ENCODE measurements around the gene ARID3B.
"Not testable (repeated sequence)": the region's sequence is repeated elsewhere in the genome, so short reads cannot be mapped to it uniquely, and the experiment has no call there.

The ARID3B gene

GRCh38 chr15:74627766-74628165, 86.7 kb downstream of the ARID3B start:
- peaks cover 79% of the 10 kb centered on the region for H3K36me3 ChIP-seq (ENCODE audit: control insufficient read depth, insufficient read depth, low read length)
- no peaks in the 10 kb centered on the region for H3K4me1 ChIP-seq (ENCODE audit: control insufficient read depth, insufficient read depth, low read length)
- H3K9ac ChIP-seq (ENCODE audit: low read depth, low read length) = no peak overlapping the region
- no peaks in the 10 kb centered on the region for H3K27me3 ChIP-seq (ENCODE audit: control insufficient read depth, insufficient read depth, low read length)
- H3K9me3 ChIP-seq (ENCODE audit: control insufficient read depth, insufficient read depth, low read length) = no peaks in the 10 kb centered on the region
- H3K4me3 ChIP-seq (ENCODE audit: low read depth, low read length) = no peak overlapping the region

DNA sequence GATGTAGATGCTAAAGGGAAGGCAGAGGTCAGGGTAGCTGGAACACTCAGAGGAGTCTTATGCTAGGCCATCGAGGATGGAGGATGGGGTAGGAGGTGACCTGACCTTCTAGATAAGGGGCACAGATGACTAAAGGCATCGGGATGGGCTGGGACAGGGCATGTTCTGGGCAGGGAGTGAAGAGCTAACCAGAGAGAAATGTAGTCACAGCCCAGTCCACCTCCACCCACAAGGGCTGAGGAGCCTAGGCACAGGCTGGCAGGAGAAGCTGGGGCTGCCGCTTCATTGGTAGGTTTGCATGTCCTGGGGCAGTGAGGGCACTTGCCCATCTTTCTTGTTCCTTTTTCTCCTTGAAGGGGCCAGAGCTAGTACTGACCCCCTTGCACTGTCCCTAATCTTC, 87.2 kb downstream of the ARID3B start:
- H3K9ac ChIP-seq (ENCODE audit: low read depth, low read length) = no peak overlapping the region
- H3K4me1 ChIP-seq (ENCODE audit: control insufficient read depth, insufficient read depth, low read length) = no peaks in the 10 kb centered on the region
- peaks cover 78% of the 10 kb centered on the region for H3K36me3 ChIP-seq (ENCODE audit: control insufficient read depth, insufficient read depth, low read length)
- no peaks in the 10 kb centered on the region for H3K9me3 ChIP-seq (ENCODE audit: control insufficient read depth, insufficient read depth, low read length)
- no peak overlapping the region for H3K4me3 ChIP-seq (ENCODE audit: low read depth, low read length)
- H3K27me3 ChIP-seq (ENCODE audit: control insufficient read depth, insufficient read depth, low read length) = no peaks in the 10 kb centered on the region

GRCh38 chr15:74628949-74629348, 87.9 kb downstream of the ARID3B start:
- H3K36me3 ChIP-seq (ENCODE audit: control insufficient read depth, insufficient read depth, low read length) = peaks cover 72% of the 10 kb centered on the region
- no peaks in the 10 kb centered on the region for H3K27me3 ChIP-seq (ENCODE audit: control insufficient read depth, insufficient read depth, low read length)
- H3K4me1 ChIP-seq (ENCODE audit: control insufficient read depth, insufficient read depth, low read length) = no peaks in the 10 kb centered on the region
- H3K4me3 ChIP-seq (ENCODE audit: low read depth, low read length) = no peak overlapping the region
- H3K9ac ChIP-seq (ENCODE audit: low read depth, low read length) = no peak overlapping the region
- H3K9me3 ChIP-seq (ENCODE audit: control insufficient read depth, insufficient read depth, low read length) = no peaks in the 10 kb centered on the region

DNA sequence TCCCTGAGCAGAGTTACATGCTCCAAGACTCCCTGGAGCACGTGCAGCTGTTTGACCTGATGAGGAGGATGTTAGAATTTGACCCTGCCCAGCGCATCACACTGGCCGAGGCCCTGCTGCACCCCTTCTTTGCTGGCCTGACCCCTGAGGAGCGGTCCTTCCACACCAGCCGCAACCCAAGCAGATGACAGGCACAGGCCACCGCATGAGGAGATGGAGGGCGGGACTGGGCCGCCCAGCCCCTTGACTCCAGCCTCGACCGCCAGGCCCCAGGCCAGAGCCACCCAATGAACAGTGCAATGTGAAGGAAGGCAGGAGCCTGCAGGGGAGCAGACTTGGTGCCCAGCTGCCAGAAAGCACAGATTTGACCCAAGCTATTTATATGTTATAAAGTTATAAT, 88.7 kb downstream of the ARID3B start:
- H3K9me3 ChIP-seq (ENCODE audit: control insufficient read depth, insufficient read depth, low read length); H3K9ac ChIP-seq (ENCODE audit: low read depth, low read length); H3K4me3 ChIP-seq (ENCODE audit: low read depth, low read length); H3K4me1 ChIP-seq (ENCODE audit: control insufficient read depth, insufficient read depth, low read length); H3K27me3 ChIP-seq (ENCODE audit: control insufficient read depth, insufficient read depth, low read length): not testable (repeated sequence)
- H3K36me3 ChIP-seq (ENCODE audit: control insufficient read depth, insufficient read depth, low read length) = peaks cover 68% of the 10 kb centered on the region

DNA sequence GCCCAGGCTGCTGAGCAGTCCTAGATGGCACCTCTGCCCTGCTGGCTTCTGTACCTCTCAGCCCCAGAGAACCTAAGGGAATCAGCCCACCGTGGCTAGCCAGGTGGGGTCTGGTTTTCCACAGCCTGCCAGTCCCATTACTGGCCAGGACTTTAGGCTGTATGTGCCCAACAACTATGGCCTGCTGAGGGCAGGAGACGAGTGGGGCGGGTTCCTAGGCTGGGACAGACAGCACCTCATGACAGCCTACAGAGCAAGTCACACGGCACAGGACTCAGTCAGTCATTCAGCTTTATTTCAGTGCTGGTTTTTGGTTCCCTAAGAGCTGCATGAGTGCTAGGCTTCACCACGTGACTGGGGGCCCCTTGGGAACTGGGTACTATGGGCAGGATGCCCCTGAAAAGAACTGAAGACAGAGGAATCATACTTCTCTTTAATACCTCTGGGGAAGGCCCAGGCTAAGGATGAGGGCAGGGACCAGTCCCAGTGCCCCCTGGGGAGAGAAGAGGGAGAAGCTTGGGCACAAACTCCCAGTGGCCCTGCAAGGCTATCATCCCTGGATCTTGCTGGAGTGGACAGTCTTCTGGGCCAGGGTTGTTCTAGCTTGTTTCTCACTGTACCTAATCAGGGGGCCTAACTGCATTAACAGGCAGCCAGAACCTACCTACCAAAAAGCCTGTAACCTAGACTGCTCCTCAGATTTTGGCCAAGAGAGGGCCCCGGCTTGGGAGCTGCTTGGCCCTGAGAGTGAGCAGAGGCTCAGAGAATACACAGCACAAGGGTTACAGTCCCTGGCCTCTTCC, 89.5 kb downstream of the ARID3B start:
- Histone ChIP-seq H3K4me1 (ENCODE audit: control insufficient read depth, insufficient read depth, low read length) (no peaks in the 10 kb centered on the region), H3K4me3 (ENCODE audit: low read depth, low read length) (no peak overlapping the region), H3K9me3 (ENCODE audit: control insufficient read depth, insufficient read depth, low read length) (no peaks in the 10 kb centered on the region), H3K27me3 (ENCODE audit: control insufficient read depth, insufficient read depth, low read length) (no peaks in the 10 kb centered on the region), H3K9ac (ENCODE audit: low read depth, low read length) (no peak overlapping the region), H3K36me3 (ENCODE audit: control insufficient read depth, insufficient read depth, low read length) (peaks cover 65% of the 10 kb centered on the region)

DNA sequence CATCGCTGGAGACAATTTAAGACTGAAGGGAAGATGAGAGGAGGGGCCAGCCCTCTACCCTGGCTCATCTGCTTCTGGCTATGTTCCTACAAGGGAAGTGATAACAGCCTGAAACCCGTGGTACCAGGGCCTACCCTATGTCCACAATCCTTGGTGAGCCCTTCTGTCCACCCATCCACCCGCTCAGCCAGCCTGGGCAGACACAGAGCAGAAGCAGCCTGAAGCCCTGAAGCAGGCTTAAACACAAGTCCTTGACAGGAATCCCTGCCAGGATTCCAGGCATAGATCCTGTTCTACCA, 90.0 kb downstream of the ARID3B start:
- no peak overlapping the region for H3K9ac ChIP-seq (ENCODE audit: low read depth, low read length)
- H3K27me3 ChIP-seq (ENCODE audit: control insufficient read depth, insufficient read depth, low read length) = no peaks in the 10 kb centered on the region

DNA sequence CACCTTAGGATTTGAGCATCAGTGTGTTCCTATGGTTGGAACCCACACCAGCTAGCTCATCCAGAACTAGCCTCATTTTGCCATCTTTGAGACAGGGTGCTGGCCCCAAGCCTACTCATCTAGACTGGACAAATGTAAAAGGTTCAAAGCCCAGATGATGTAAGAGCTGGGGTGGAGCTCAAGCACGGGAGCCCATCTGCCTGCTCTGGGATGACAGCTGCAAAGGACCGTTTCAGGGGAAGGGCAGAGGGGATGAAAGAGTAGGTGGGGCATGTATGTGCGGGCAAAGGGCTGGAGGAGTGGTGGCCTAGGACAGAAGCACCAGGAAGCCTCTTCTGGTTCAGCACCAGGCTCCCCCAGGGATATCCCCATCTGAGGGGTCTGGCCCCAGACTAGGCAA, 90.4 kb downstream of the ARID3B start:
- no peaks in the 10 kb centered on the region for H3K9me3 ChIP-seq (ENCODE audit: control insufficient read depth, insufficient read depth, low read length)
- H3K4me1 ChIP-seq (ENCODE audit: control insufficient read depth, insufficient read depth, low read length) = no peaks in the 10 kb centered on the region
- H3K9ac ChIP-seq (ENCODE audit: low read depth, low read length) = no peak overlapping the region
- peaks cover 60% of the 10 kb centered on the region for H3K36me3 ChIP-seq (ENCODE audit: control insufficient read depth, insufficient read depth, low read length)
- no peaks in the 10 kb centered on the region for H3K27me3 ChIP-seq (ENCODE audit: control insufficient read depth, insufficient read depth, low read length)
- no peak overlapping the region for H3K4me3 ChIP-seq (ENCODE audit: low read depth, low read length)

More for the DNA sequence above, 90.0 kb downstream of the ARID3B start:
- H3K4me1 ChIP-seq (ENCODE audit: control insufficient read depth, insufficient read depth, low read length) = no peaks in the 10 kb centered on the region
- H3K9me3 ChIP-seq (ENCODE audit: control insufficient read depth, insufficient read depth, low read length) = no peaks in the 10 kb centered on the region
- H3K4me3 ChIP-seq (ENCODE audit: low read depth, low read length) = no peak overlapping the region
- peaks cover 63% of the 10 kb centered on the region for H3K36me3 ChIP-seq (ENCODE audit: control insufficient read depth, insufficient read depth, low read length)

- Histone ChIP-seq H3K4me1 (ENCODE audit: control insufficient read depth, insufficient read depth, low read length) (no peaks in the 10 kb centered on the region), H3K27me3 (ENCODE audit: control insufficient read depth, insufficient read depth, low read length) (no peaks in the 10 kb centered on the region), H3K9ac (ENCODE audit: low read depth, low read length) (no peak overlapping the region), H3K9me3 (ENCODE audit: control insufficient read depth, insufficient read depth, low read length) (no peaks in the 10 kb centered on the region), H3K4me3 (ENCODE audit: low read depth, low read length) (no peak overlapping the region), H3K36me3 (ENCODE audit: control insufficient read depth, insufficient read depth, low read length) (peaks cover 64% of the 10 kb centered on the region)
Observed at GRCh38 chr15:74631935-74632560, 91.0 kb downstream of the ARID3B start.

GRCh38 chr15:74632601-74633000, 91.6 kb downstream of the ARID3B start:
- Histone ChIP-seq H3K36me3 (ENCODE audit: control insufficient read depth, insufficient read depth, low read length) (peaks cover 60% of the 10 kb centered on the region), H3K9me3 (ENCODE audit: control insufficient read depth, insufficient read depth, low read length) (no peaks in the 10 kb centered on the region), H3K9ac (ENCODE audit: low read depth, low read length) (no peak overlapping the region), H3K27me3 (ENCODE audit: control insufficient read depth, insufficient read depth, low read length) (no peaks in the 10 kb centered on the region), H3K4me1 (ENCODE audit: control insufficient read depth, insufficient read depth, low read length) (no peaks in the 10 kb centered on the region), H3K4me3 (ENCODE audit: low read depth, low read length) (no peak overlapping the region)

GRCh38 chr15:74633781-74634180, 92.8 kb downstream of the ARID3B start:
- Histone ChIP-seq H3K9ac (ENCODE audit: low read depth, low read length) (no peak overlapping the region), H3K4me1 (ENCODE audit: control insufficient read depth, insufficient read depth, low read length) (no peaks in the 10 kb centered on the region), H3K9me3 (ENCODE audit: control insufficient read depth, insufficient read depth, low read length) (no peaks in the 10 kb centered on the region), H3K4me3 (ENCODE audit: low read depth, low read length) (no peak overlapping the region), H3K36me3 (ENCODE audit: control insufficient read depth, insufficient read depth, low read length) (peaks cover 51% of the 10 kb centered on the region), H3K27me3 (ENCODE audit: control insufficient read depth, insufficient read depth, low read length) (no peaks in the 10 kb centered on the region)

- no peak overlapping the region for H3K9ac ChIP-seq (ENCODE audit: low read depth, low read length)
- H3K9me3 ChIP-seq (ENCODE audit: control insufficient read depth, insufficient read depth, low read length) = no peaks in the 10 kb centered on the region
- H3K36me3 ChIP-seq (ENCODE audit: control insufficient read depth, insufficient read depth, low read length) = peaks cover 56% of the 10 kb centered on the region
- H3K4me3 ChIP-seq (ENCODE audit: low read depth, low read length) = no peak overlapping the region
- no peaks in the 10 kb centered on the region for H3K4me1 ChIP-seq (ENCODE audit: control insufficient read depth, insufficient read depth, low read length)
- no peaks in the 10 kb centered on the region for H3K27me3 ChIP-seq (ENCODE audit: control insufficient read depth, insufficient read depth, low read length)
Observed at GRCh38 chr15:74635228-74635627, 94.2 kb downstream of the ARID3B start.

DNA sequence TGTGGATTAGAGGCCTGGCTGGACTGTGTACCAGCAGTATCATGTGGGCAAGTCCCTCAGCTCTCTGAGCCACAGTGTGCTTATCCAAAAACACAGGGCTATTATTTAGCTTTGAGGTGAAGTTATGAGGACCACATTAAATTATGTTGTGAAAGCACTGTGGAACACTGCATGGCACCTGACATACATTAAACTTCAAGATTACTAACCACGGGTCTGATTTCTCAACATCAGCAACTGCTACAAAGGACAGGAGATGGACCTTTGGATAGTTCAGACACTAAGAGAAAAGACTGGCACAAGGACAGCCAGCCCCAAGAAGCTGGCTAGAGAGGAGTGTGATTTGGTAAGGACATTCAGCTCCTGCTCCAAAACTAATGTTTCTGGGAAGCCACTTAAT, 96.0 kb downstream of the ARID3B start:
- H3K27me3 ChIP-seq (ENCODE audit: control insufficient read depth, insufficient read depth, low read length) = no peaks in the 10 kb centered on the region
- H3K9me3 ChIP-seq (ENCODE audit: control insufficient read depth, insufficient read depth, low read length) = no peaks in the 10 kb centered on the region
- no peak overlapping the region for H3K4me3 ChIP-seq (ENCODE audit: low read depth, low read length)
- no peak overlapping the region for H3K9ac ChIP-seq (ENCODE audit: low read depth, low read length)
- peaks cover 41% of the 10 kb centered on the region for H3K36me3 ChIP-seq (ENCODE audit: control insufficient read depth, insufficient read depth, low read length)
- peaks cover 1% of the 10 kb centered on the region for H3K4me1 ChIP-seq (ENCODE audit: control insufficient read depth, insufficient read depth, low read length)

Measured in iPS-15b (cell line).